GM15510 (cell line): ENCODE results near the gene C1QTNF5.

ENCODE experiments used
- POLR2A ChIP-seq: IDR thresholded peaks from 3 replicates; pipeline ENCODE4 v1.6.1; 2011; ENCODE audit warnings: borderline replicate concordance; ENCODE audit not compliant: insufficient read length; ENCODE audit errors: extremely low read depth

C1QTNF5 gene

DNA sequence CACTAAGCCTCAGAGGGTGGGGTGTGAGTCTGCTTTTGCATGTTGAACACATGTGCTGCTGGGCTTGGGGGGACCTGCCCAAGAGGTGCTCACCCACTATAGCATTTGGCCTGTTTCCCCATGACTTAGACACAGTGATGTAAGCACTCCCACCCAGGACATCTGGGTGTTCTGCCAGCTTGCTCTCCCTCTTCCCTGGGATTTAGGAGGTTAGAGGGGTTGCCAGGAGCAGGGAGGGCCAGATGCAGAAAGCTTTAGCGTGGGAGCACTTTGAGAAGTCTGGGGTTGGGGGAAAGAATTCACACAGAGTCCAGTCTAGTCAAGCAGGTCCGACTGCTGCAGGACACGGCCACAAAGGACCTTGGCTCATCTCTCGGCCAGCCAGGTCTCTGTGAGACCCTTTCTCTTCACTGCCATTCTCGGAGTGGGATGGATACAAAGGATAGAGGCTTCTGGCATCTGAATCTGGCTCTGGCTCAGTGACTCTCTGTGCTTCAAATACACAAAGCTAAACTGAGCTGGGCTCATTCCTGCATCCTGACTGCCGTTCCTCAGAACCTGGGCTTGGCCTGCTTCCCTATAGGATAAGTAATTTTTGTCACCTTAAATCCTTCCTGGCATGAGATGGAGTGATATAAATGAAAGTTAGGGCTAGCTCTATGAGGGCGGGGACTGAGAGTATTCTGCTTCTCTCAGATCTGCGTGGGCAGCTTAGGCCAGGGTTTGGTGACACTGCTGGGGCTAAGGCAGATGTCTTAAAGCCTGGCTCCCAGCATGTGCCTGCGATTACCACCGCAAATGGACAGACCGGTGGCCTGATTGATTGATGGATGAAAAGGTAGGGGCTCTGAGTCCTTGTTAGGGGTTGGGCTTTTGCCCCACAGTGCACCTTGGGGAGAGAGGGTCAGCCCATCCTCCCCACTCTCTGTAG, 26.3 kb upstream of the C1QTNF5 start:
- TF ChIP-seq POLR2A: no peak

DNA sequence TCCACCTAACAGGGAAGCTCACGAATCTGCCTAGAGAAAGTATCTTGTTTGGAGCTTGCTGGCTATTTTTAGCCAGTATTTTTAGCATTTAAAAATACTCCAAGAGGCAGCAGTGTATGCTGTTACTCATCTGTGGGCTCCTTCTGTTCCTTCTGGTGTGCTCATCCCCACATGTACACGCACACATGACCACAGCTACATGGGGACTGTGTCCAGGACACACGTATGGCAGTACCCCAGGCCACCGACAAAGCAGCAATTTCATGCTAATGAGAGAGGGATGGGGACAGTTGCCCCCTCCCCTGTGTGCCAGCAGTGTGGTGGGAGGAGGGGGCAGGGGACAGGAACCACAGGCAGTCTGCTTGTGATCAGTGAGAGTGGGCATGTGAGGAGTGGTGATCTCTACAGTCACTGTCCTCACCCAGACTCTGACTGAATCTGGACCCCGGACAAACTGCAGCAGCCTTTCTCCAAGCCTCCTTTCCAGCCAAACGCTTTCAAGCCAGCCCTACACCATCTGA, 24.4 kb upstream of the C1QTNF5 start:
- no peak for TF ChIP-seq POLR2A

DNA sequence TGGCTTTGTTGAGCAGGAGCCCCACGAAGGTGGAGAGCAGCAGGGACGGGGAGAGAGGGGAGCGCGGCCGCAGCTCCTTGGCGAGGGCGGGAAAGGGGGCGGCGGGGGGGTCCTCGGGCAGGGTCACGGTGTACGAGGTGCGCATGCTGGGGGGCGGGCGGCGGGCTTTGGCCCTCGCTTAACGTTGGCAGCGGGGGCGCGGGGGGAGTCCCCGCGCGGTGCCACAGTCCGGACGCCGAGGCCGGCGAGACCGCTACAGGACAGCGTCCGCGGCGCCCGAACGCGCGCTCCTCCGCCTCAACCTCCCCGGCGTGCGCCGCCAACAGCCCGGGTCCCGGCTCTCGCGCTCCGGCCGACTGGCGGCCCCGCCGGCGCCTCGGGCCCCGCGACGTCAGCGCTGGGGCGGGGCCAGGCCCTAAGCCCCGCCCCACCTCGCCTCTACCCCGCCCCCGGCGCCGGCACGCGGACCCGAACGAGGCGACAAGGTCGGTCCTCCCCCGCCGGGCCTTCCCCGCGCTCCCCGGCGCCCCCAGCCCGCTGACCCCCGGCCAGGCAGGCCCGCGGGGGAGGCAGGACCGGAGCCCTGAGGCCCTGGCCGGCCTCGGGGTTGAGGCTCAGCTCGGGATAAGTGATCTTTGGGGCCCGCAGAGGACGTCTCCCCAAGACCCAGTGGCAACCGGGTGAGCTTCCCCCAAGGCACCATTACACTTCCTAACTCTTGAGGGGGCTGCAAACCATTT, 23.3 kb upstream of the C1QTNF5 start:
- no peak for TF ChIP-seq POLR2A

DNA sequence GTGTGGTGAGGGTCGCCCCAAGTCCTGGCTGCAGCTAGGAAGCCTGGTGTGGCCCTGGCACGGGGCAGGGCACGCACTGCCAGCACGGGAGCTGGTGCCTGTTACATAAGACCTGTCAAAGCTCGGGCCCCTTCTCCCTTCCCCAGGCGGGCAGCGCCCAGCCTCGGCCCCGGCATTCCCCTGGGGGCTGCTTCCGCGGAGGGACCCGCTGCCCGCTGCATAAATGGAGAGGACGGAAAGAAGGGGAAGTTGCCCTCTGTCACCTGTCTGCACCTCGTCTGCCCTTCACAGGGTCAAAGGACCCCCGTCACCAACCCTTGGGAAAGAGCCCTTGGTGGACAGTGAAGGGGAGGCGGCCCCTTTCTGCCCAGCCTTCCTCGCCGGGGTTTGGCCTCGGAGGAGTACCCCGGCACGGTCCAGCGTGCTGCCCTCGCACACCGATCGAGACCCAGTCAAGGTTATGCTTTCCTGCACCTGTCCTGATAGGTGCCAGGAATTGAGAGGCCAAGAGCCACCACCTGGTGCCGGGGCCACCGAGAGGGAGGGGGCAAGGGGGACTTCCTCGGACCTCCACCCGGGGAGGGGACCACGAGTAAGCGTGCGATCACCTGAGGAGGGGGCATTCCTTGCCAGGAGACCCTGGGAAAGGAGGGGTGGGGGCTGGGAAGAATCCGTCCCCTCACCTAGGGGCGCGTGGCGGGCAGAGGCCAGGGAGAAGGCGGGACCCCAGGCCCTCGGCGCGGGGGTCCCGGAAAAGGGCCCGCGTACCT, 22.6 kb upstream of the C1QTNF5 start:
- TF ChIP-seq POLR2A: no peak

DNA sequence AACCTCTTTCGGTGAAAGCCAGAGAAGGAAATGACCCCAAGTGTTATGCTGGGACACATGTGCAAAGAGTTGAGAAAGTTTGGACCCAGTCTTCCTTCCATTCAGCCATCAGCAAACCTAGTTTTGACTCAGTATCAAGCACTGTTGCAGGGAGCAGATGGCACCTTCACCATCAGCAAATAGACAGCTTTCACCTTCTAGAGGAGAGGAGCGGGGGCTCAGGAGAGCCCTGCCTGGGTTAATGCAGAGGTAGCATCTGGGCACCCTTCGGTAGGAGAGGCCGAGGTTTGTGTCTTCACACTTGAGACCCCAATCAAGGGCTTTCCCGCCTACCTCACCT, 22.0 kb upstream of the C1QTNF5 start:
- no peak for TF ChIP-seq POLR2A

DNA sequence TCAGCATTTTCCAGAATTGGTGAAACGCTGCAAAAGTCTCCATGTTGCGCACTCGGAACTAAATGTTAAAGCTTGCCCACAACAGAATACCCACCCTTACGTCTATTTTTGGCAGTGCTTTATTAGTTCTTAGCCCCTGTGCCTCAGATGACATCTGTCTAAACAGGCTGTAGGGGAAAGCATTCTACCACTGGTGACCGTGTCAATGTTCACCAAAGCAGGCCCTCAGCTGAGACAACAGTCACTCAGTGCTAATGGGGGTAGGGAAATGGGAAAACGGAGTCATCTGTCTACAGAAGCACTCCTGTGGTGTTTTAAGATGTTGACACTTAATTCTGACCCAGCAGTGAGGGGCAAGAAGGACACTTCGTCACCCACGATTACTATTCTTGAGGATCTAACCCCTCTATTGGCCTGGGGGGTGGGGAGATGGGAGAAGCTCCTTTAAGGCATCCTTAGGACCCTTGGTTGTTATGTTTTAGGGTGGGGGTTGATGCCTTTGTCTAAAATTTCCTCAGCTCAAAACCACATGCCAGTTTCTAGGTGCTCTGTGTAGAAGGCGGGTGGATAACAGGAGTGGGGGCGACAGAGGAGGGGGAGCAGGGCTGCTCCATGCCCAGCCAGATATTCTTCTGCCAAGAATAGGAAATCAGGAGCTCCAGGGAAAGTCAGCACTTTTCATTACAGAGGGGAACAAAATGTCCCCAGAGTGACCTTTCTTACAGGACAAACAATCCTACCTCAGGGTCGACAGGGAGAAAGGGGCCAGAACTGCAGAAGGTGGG, 21.4 kb upstream of the C1QTNF5 start:
- TF ChIP-seq POLR2A: no peak

DNA sequence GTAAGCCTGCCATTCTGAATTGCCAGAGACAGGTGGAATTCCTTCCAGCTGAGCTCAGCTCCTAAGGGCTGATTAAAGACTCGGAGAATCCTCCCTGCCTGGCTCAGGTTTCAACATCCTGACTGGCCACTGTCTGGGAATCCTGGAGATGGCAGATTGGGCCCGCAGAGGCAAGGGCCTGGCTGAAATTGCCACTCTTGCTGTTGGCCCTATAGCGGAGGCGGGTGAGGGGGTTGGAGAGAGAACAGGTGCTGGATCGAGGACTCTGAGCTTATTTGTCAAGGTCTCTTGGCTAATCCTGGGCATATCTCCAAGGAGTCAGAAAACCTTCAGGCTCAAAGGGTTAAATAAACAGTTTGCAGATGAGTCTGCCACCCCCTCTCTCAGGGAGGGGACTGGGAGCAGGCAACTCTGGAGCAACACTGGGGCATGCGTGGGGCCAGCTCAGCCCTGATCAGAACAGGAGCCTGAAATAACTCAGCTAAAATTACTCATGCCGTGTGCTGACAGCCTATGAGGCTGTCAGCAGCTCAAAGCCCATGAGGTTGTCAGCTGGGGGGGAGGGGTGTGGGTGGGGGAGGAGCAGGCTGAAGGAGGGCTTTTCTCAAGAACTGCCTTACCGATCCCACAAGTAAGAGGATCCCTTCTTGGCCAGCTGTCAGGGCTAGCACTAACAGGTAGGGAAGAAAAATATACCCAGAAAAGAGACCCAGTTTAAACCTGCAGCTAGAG, 20.5 kb upstream of the C1QTNF5 start:
- TF ChIP-seq POLR2A: no peak

DNA sequence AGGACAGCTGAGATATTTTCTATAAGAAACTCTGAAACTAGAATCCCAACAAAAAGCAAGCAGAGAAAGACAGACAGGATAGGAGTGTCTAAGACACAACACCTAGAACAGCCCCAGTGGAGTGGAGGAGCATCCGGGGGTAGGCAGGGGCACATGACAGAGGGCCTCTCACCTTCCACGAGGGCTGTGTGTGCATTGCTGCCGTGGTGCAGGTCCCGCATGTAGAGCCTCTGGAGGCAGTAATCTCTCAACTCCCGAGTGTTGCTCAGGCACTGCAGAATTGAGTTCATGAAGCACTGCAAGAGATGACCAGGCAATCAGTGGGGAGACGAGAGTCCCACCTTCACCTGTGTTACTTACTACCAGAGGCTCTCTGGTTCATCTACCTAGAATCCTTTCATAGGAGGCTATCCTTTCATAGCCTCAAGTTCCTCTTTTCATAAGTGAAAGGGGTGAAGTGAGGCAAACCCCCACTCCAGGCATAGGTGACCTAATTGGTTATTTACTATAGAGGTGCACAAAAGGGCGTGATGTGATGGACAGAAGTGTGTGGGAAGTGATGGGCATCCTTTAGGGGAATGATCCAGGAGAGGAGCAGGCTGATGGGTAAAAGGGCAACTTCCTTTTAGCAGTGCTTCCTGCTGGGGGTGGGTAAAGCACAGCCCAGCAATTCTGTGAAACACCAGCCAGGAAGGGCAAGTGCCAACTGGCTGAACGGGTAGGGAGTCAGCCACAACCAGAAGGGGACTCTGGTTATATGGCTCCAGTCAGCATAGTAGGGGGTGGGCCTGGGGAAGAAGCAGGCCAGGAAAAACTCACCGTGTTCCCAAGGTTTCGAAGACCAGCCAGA, 18.9 kb upstream of the C1QTNF5 start:
- TF ChIP-seq POLR2A: no peak

DNA sequence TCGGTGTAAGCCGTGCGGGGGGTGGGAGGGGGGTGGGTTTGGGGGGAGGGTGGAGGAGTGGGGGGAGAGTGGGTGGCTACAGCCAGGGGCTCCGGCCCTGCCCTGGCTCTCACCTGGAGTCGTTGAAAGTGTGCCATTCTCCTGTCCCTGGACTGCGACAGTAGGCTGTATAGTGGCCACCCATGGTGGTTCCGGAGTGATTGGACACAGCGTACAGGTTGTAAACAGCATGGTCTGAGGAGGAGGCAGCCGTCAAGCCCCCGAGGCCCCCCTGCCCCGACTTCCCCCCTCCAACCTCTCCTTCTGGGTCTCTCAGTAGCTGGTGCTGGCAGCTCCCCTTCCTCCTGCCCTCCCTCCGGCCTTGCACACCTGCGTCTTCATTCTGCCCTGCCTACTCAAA, 16.4 kb upstream of the C1QTNF5 start:
- TF ChIP-seq POLR2A: no peak

DNA sequence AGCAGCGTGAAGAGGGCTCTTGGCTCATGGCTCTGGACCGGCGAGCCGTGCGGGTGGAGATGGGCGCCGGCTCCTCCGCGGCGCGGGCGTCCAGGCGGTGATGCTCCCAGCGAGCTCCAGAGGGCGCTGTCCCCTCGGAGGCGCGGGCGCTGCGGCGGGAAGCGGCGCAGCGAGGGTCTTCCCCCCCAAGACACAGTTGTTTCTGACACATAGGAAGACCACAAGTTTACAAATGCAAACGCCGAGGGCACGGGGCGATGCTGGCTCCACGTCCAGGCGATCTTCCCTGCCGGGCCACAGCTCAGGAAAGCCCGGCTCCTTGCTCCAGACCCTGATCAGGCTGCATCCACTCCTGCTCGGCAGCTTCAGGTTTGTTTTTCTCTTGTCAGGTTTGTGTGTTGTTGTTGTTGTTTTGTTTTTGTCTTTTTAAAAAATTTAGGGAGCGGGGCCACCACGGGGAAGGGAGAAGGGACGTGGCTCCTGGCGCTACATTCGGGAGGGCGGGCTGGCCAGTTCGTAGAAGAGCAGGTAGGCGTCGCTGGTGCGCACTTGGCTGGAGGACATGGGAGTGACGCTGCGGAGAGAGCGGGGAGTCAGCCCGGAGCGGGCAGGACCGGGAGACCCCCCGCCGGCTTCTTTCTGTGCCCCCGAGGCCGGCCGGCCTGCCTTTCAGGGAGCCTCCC, 15.8 kb upstream of the C1QTNF5 start:
- TF ChIP-seq POLR2A: no peak

DNA sequence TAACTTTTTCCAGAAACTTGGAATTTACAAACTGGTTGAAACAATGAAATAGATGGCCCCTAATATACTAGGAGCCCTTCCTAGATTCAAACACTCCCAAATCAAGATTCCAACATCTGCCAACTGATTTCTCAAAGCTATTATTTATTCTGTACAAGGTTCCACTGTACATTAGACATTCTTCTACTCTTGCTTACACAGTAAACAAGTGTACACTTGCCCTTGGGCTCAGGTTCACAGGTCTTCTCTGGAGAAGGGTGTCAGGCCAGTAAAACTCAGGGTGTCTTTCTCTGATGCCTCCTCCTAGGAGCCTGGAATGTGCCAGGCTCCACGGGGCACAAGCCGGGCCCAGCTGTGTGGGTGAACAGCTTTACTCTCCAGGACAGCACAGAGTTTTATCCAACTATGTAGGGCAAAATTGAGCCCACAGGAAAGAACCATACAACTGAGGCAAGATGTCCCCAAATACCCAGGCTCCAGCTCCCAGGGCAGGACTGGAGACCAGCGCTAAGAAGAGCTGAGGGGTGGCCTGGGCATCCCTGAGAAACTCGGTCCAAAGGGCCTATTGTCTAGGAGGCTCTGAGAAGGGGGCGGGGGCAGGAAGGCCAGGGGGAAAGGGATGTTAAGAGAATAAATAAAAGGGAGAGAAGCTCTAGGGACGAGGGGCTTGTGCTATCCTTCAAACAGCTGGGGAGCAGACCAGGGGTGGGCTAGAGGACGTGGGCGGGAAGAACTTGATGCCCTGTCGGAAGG, 14.6 kb upstream of the C1QTNF5 start:
- TF ChIP-seq POLR2A: no peak

DNA sequence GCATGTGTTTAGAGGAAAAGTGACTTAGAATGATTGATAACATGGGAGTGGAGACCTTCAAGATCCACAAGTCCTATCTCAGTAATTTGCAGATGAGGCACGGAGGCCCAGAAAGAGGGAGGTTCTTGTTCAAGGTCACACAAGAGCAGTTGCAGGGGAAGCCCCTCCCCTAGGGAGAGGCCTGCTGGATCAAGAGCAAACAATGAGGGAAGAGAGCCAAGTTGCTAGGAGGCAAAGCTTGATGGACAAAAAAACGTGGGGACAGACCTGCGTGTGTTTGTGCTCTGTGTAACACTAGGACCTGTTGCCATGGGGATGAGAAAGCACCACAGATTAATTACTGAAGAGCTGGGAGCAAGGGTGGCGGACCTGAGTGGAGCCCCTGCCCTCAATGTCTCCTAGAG, 12.2 kb upstream of the C1QTNF5 start:
- TF ChIP-seq POLR2A: no peak

DNA sequence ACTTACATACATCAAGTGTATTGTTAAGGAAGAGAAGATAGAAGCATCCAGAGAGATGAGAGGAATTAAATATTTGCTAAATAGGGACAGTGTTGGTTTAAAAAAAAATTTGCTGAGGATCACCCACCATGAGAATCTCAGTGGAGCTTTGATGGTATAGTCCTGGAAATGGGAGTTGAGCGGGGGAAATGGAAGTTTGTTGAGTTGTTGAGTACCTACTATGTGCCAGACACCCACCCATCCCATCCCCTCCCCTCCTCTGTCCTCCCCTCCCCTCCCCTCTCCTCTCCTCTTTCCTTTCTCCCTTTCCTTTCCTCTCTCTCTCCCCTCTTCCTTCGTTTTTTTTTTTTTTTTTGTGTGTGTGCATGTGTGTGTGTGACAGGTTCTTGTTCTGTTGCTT, 10.5 kb upstream of the C1QTNF5 start:
- no peak for TF ChIP-seq POLR2A
